Right hindlimb (tissue), 1 donor: Measurements from ENCODE around the gene PRRT1.
"Not testable (repeated sequence)": the region's sequence is repeated elsewhere in the genome, so short reads cannot be mapped to it uniquely, and the experiment has no call there.

Experiments used
- DNase-seq: peaks from one replicate; pipeline ENCODE4 v3.0.0-alpha.2; 2018

PRRT1 gene

DNA sequence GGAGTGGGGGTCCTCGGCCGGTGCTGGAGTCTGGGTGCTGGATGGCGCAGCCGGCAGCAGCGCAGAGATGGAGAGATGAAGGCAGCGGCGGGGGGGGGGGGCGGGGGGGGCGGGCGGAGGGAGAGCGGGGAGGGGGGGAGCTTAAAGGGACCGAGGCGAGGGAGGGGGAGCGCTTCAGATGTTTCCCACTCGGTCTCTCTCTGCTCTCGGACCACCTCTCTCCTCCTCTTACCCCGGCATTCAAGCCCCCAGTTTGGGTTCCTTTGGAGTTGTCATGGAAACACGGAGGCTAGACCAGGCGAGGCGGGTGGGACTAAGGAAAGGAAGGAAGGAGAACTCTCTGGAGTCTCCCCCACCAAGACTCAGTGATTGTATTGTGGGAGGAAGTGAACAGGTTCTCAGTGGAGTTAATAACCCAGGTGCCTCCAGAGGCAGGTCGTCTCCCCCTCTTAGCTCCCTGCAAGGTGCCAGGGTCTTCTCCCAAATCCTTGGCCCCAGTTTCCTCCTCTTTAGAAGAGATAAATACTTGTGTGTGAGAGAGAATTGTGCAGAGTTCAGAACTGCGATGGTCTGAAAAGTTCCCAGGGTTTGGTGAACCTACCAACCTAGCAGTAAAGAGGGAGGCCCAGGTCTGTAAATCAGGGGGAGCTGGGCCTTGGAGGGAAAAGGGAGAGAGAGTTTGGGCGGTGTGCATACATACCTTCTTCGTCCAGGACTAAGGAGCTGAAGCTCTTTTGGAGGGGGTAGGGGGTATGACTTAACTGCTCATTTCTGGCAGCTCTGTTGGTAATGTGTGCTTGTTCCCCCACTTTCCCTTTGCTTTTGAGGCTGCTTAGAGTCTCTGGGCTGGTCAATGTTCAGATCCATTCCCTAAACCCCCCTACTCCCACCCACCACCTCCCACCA is at the start of gene PRRT1:
TSS of gene PRRT1 (minus strand) at position 77 of the 906 bp plus-strand sequence. CDS start 112 bp downstream, outside the sequence.
- DNase-seq, result peak; percentile 33

DNA sequence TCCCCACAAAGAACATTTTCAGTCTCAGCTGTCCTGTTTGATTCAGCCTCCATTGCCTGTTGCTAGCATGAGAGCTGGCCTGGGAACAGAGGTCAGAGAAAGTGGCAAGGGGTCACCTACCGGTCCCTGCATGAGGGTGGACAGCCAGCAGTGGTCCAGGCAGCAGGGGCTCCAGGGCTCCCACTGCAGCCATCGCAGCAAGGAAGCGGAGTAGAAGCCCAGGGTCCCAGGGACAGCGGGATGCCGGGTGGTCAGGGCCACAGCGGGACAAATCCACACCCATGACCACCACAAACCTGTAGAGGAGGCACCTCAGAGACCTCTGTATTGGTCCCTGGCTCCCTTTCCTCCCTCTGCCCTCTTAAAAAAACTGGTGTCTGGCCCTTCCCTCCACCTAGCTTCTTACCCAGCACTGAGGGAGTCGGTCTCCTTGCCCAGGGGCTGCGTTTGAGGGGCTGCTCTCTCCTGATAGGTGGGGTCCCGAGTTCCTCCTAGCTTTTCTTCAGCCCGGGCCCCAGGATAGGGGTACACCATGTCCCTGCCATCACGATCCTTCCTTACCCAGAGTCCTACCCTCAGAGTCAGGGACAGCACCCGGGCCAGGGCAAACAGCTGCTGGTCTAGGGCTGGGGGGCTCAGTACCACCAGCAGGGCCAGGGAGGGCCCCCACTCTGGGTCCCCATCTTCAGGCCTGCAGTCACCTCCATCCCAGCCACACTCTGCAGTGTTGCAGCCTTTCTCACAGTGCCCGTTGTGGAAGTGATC is 49.2 kb upstream of the PRRT1 start:
- DNase-seq, result no peak

DNA sequence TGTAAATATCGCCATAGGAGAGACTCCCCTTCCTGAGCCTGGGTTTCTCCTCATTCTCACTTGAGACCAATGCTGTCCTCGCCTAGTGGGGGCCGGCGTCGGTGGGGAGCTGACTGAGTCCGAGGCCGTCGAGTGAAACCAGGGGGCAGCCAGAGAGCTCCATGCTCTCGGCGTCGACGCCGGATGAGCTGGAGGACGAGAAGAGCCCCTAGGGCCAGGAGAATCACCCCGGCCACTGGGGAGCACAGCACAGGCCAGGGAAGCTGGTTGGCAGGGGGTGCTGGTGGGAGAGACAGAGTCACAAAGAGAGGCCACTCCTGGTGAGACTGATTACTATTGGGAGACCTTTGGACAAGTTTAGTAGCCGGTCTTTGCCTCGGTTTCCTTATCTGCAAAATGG is 47.1 kb upstream of the PRRT1 start:
- DNase-seq, result no peak

DNA sequence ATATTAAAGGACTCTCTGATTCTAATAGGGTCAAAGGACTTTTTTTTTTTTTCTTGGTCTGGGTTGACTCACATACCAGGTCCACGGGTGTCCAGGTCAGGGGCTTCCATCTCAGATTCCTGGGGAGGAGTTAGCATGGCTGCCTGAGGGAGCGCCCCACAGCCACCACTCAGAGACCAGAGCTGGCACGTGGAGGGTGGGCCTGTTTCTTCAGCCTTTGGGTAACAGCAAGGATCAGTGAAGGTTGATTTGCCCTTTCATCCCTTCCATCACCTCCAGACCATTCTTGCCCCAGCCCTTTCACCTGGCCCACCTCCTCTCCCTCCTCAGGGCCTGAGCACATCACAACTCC is 46.6 kb upstream of the PRRT1 start:
- no peak for DNase-seq

DNA sequence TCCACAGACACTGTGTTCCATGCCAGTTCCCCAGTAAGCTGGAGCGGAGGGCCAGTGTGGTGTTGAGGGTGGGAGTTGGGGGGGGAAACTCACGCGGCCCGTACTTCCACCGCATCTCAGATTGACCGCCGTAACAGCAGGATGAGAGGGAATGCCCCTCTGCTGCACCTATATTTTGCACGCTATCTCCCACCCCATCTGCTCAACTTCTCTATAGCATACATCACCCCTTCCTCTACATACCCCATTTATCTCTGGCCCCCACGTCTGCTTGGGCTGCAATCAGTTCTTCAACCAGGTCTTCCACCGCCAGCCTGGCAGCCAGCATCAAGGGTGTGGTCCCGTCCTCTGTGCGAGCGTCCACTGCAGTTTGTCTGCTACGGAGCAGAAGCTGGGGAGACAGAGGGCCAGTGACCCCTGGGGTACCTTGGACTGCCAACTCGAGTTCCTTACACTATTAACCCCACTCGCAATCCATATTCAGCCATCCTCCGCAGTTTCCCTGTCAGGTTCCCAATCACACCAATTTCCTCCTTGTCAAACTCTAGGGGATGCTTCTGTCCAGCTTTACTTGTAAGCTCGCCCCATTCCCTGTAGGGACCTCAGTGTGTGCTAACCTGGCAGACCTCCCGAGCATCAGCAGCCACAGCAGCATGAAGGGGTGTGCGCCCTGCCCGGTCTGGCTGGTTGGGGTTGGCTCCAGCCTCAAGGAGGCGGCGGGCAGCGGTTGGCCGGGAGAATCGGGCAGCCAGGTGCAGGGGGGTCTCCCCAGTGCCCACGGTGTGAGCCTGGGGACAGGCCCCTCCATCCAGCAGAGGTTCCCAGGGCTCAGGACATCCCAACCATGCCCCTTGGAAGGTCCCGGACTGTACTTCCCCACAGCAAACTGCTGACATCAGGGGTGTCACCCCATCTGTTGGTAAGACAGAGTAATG is 45.2 kb upstream of the PRRT1 start:
- peak; percentile 62 for DNase-seq

DNA sequence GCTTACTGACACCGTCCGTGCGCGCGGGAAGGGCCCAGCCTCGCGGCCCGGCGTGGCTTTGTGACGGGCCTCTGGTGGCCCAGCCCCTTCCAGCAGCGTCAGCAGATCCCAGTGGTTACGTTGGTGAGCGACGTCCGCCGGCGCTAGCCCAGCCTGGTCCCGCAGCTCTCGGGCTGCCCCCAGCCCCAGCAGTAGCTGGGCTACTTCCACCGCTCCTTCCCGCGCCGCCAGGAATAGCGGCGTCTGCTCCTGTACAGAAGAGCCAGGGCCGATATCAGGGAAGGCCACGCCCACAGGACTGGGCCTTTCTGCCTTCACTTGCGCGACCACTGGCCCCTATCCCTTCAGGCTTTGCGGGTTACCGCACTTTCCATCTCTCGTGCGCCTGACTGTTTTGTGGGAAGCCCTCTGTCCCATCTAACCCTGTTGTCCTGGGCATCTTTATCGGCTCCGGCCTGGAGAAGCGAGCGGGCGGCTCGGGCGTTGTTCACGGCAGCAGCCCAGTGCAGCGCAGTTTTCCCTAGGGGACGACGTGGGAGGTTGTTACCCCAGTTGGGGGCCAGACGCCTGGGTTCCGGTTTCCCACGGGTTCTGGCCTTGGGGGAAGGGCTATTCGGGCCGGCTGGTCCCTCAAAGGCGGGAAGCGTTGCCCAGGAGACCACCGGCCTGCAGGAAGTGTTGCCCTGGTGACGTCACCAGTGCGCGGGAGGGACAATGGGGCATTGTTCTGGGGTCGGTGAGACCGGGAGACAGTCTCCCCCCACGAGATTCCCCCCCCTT is 44.4 kb upstream of the PRRT1 start:
- DNase-seq, result peak; percentile 96

DNA sequence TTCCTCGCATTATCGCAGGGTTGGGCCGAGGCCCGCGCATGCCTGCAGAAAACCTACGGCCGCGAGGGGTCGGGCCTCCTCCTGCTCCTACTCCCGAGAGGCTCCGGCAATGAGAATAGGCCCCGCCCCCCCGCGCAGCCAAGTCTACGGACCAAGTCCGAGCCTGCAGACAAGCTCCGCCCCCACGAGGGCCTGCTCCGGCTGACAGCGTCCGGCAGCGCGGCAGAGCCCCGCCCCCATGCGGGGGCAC is 43.8 kb upstream of the PRRT1 start:
- peak; percentile 100 for DNase-seq

DNA sequence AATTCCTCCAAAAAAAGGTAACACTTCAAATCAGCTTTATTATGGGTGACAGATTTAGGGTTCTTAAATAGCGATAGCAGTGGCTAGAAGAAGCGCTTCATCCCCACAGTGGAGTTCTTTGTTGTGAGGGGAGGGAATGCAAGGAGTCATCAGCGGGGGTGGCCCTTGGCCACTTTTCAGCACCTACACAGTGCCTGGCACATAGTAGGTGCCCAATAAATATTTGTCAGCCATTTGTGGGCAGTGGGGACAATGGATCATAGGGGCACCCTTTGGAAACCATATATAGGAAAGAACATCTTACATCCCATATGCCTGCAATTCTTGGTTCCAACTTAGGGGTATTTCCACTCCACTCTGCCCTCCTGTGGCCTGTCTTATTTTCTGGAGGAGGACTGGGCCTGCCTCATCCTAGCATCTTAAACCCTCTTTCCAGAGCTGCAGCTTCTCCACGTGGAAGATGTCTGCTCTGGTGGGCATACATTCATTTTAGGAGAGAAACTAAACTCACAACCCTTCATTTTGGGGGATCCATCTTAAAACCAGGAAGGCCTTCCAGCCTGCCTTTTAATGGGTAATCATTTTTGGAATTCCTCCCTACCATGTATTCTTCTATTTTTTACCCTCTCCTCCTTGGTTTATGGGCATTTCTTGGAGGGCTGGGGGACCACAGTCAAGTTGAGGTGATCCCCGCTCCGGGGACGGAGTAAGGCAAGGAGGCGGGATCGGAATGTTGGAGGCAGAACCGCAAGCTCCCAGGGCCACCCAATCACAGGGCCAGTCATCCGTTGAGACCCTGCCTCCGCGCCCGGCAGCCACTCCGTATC is 43.3 kb upstream of the PRRT1 start:
- peak; percentile 57 for DNase-seq

DNA sequence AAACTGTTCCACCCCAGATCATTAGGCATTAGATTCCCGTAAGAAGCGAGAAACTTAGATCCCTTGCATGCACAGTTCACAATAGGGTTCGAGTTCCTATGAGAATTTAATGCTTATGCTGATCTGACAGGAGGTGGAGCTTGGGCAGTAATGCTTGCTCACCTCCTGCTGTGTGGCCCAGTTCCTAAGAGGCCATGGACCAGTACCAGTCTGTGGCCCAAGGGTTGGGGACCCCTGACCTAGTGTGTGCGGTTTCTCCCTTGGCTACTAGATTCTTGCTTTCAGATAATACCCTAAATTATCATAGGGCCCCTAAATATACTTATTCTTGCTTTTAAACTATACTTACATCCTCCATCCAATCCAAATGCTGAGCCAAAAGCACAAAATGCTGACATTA is 42.6 kb upstream of the PRRT1 start:
- no peak for DNase-seq

DNA sequence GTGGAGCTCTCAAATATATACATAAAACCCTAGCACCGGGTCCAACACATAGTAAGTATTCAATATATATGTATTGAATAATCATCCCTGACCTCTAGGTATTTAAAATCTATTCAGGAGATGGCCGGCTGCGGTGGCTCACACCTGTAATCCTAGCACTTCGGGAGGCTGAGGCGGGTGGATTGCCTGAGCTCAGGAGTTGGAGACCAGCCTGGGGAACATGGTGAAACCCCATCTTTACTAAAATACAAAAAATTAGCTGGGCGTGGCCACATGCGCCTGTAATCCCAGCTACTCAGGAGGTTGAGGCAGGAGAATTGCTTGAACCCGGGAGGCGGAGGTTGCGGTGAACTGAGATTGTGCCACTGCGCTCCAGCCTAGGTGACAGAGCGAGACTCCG is 41.4 kb upstream of the PRRT1 start:
- not testable (repeated sequence) for DNase-seq

DNA sequence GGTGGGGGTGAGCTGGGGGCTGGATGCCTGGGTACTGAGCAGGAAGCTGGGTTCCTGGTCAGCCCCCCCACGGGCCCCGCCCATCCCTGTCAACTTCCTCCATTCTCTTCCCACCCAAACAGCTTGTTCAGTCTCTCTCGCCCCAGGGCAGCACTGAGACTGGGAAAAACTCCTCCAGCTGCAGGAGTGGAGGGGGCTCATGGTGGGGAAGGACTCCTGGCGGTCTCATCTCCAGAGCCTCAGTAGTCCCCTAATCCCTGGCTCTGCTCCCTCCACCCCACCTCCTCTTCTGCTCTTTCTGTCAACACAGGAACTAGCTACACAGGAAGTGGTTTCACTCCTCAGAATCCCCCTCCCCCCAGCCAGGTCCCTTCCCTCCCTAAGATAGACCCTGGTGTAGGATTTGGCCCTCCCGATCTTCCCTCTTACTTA is 40.9 kb upstream of the PRRT1 start, which contains the start of gene GPSM3:
TSS of gene GPSM3 (minus strand) at position 36 of the 432 bp plus-strand sequence. CDS start 130 bp downstream, outside the sequence.
- DNase-seq, result peak; percentile 58

DNA sequence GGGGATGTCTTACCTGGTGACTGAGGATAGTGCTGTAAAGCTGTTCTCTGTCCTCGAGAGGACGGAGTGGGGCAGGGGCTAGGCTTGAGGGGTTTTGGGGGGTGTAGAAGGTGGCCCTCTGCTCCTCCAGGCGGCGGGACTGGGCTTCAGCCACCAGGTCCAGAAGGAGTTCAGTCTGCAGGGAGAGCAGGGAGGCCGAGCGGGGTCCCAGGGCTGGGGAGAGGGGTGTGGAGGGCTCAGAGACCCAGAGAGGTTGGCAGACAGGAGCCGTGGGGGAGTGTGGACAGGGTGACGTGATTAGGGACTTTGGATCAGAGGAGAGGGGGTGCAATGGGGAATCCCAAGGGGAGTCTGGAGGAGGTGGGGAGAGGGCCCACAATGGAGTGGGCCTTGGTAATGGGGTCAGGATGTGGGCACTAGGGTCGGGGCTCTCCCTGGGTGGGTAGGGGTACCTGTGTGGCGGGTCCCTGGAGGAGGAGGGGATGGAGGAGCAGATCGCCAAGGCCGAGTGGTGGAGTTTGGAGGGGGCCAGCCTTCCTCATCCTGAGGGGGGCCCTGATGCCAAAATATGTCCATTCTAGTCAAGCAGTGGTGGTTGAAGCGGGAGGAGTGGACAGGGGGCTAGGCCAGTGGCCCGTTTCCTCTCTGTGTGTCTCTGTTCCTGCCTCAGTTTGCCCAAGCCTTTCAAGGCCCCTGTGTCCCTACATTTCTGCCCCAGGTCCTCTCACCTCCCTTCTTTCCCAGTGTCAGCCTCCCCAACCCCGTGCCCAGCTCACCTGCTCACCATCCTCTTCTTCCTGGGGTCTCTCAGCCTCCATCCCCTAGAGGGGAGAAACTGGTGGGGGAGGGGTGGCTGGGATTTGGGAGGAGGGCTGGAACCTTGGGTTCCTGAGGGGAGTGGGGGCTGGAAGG is 40.2 kb upstream of the PRRT1 start:
- DNase-seq, result no peak

DNA sequence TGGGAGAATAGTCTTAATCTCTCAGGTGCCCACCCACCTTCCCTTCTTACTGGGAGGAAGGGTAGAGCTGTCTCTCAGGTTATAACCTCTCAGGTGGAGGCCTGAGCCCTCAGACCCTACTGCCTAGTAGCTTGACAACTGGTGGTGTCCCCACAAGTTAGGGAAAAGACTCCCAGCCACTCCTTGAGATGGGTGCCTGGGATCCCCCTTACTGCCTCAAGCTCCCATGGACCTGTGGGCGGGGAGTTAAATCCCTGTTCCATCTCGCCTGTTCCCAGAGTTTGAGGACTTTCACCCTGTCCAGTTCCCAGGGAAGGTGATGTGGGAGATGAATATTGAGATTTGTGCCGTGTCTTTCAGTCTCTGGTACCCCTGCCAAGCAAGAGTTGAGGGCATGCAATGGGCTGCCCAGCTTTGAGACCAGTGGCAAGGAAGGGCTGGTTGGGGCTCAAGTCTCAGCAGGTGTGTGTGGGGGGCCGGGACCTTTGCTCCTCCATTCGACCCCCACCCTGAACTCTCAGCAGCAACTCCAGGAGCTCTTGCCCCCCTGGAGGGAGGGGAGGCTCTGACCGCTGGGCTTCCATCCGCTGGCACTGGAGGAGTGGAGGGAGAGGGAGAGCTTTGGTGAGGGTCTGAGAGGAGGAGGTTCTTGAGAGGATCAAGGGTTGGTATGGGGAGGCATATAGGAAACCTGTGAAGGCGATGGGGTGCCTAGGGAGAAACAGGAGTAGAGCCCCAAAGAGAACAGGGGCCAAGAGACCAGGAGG is 39.4 kb upstream of the PRRT1 start:
- no peak for DNase-seq

DNA sequence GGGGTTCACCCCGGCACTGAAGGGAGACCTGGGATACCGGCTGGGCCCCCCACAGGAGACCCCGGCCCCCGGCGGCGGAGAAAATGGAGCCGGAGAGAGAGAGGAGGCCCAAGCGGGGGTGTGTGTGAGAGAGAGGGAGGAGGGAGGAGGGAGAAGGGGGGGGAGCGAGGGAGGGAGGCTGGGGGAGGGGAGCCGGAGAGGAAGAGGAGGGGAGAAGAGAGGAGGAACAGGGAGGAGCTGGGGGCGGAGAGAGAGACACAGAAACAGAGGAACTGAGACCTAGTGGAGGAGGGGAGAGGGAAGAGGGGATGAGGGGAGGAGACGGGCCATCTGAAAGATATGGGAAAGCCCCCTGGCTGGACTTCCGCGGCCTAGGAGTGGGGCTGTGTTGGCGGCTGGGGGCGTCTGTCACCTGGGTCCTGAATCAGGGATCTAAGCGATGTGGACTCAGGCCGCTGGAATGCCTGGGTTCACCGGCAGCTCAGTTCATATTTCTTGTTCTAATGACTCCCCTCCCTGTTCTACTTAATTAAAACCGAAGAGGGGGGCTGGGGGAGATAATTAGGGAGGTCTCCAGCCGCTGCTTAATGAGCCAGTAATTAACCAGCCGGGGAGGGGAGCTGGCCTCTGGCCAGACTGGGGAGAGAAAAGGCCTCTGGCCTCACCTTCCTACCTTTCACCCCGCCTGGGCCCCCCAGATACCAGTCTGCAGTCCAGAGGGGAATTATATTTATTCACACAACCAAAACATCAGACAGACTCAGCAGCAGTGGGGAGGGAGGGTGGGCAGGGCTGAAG is 38.5 kb upstream of the PRRT1 start, which contains the start of gene PBX2:
TSS of gene PBX2 (minus strand) at position 149 of the 798 bp plus-strand sequence. CDS start 287 bp downstream, outside the sequence.
- DNase-seq, result peak; percentile 97

DNA sequence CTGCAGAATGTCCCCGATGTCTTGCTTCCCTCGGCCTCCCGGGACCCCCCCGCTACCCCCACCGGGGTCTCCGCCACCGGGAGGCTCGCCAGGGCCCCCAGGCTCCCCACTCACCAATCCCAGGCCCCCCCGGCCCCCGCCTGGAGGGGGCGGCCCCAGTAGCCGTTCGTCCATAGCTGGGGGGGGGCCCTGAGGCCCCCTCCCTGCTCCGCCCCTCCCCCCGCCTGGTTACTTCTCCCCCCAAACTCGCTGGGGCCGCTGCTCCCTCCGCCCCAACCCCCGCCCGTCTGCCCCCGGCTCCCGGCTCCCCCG is 38.0 kb upstream of the PRRT1 start:
- DNase-seq, result peak; percentile 67

DNA sequence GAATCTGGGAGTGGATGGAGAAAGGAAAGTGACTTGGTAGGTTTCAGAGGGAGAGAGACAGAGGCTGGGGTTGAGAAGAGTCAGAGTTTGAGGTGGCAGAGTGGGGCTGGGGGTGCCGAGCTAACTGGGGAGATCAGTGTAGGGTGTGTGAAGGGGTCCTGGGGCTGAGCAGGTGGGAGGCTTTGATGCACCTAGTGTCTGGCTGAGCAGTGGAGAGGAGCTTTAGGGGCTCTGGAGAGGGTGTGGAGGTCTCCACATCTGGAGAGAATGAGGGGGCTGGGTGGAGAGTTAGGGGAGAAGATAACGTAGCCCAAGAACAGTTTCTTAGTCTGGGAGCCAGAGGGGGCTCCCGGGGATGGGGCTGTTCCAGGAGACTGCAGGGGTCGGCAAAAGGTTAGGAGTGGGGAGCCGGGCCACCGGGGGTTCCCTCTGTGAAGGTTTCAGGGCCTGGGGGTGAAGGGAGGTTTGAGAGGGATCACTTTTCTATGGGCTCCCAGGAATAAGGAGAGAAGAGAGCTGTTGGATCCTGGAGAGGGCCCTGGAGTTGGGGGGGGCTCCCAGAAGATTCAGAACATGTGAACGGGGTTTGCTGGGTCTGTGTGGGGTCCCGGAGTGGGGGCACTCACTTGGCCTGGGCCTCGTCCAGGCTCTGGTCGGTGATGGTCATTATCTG is 37.5 kb upstream of the PRRT1 start:
- peak; percentile 60 for DNase-seq

DNA sequence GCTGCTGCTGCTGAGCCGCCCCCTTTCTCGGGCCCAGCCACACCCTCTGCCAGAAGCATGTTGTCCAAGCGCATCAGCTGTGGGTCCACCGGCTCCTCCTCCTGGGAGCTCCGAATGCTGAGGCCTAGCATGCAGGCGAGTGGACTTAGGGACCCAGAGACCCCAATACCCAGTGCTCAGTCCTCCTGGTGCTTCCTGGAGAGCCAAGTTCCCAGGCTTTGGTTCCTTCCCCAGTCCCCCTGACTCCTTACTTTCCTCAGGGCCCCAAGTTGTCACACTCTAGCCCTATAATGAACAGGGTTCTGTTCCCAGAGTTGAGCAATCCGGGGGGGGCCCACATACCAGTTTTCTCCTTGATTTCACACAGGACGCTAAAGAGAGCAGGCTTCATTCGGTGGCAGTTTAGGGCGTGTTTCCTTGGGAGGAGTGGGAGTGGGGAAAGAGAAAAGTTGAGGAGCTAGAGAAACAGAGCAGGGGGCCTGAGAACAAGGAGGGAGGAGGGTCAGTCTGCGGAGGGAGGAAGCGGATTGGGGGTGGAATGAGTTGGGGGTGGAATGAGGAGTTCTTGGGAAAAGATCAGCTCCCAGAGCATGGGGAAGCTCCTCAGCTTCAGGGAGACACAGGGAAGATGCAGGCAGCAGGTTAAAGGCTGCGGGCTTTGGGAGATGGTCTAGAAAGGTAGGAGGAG is 36.8 kb upstream of the PRRT1 start:
- DNase-seq, result peak; percentile 61
